H9 (cell line): ENCODE data around the gene STAT3. TPM values are rescaled to one million over a fixed set of nuclear protein-coding genes. Genes with fewer than 3 reads are reported as not detected.

Source experiments
- DNase-seq: peaks from one replicate; pipeline ENCODE4 v3.0.0-alpha.2; 2017
- H2AFZ ChIP-seq: one replicate; pipeline ENCODE4 v1.6.1; 2013; ENCODE audit warnings: mild to moderate bottlenecking, low read length, control low read depth, moderate library complexity
- H2AK5ac ChIP-seq: 2 replicates; pipeline ENCODE4 v1.6.1; 2013; ENCODE audit warnings: low read length, control low read depth, mixed read lengths; ENCODE audit not compliant: insufficient read length
- H2BK120ac ChIP-seq: one replicate; pipeline ENCODE4 v1.6.1; 2013; ENCODE audit warnings: low read depth, mild to moderate bottlenecking, low read length, control low read depth, inconsistent platforms; ENCODE audit not compliant: poor library complexity, severe bottlenecking
- H2BK12ac ChIP-seq: 2 replicates; pipeline ENCODE4 v1.6.1; 2013; ENCODE audit warnings: low read length, control low read depth, mixed read lengths, low read depth; ENCODE audit not compliant: insufficient read length
- H2BK15ac ChIP-seq: 2 replicates; pipeline ENCODE4 v1.6.1; 2013; ENCODE audit warnings: low read depth, low read length, control low read depth
- H2BK20ac ChIP-seq: one replicate; pipeline ENCODE4 v1.6.1; 2013; ENCODE audit warnings: low read depth, mild to moderate bottlenecking, low read length, control low read depth, inconsistent platforms; ENCODE audit not compliant: poor library complexity, severe bottlenecking
- H2BK5ac ChIP-seq: 2 replicates; pipeline ENCODE4 v1.6.1; 2013; ENCODE audit warnings: low read length, control low read depth, mixed read lengths; ENCODE audit not compliant: insufficient read length
- H3K14ac ChIP-seq: 2 replicates; pipeline ENCODE4 v1.6.1; 2013; ENCODE audit warnings: low read length, control low read depth; ENCODE audit not compliant: insufficient read depth
- H3K18ac ChIP-seq: 2 replicates; pipeline ENCODE4 v1.6.1; 2013; ENCODE audit warnings: low read depth, mild to moderate bottlenecking, mixed read lengths, low read length, control low read depth; ENCODE audit not compliant: insufficient read length
- H3K23ac ChIP-seq: 2 replicates; pipeline ENCODE4 v1.6.1; 2013; ENCODE audit warnings: low read length, control low read depth, mixed read lengths, low read depth; ENCODE audit not compliant: insufficient read length
- H3K23me2 ChIP-seq: 2 replicates; pipeline ENCODE4 v1.6.1; 2013; ENCODE audit warnings: low read depth, mild to moderate bottlenecking, mixed read lengths, low read length, control low read depth; ENCODE audit not compliant: insufficient read length, poor library complexity, severe bottlenecking
- H3K27ac ChIP-seq: 2 replicates; pipeline ENCODE4 v1.5.1; 2013; ENCODE audit warnings: low read length, control low read depth, mixed read lengths, low read depth; ENCODE audit not compliant: insufficient read length
- H3K27me3 ChIP-seq: 2 replicates; pipeline ENCODE4 v1.6.1; 2013; ENCODE audit warnings: low read length, control low read depth, inconsistent platforms; ENCODE audit not compliant: insufficient read depth
- H3K4ac ChIP-seq: 2 replicates; pipeline ENCODE4 v1.6.1; 2013; ENCODE audit warnings: low read depth, mild to moderate bottlenecking, control low read depth, inconsistent platforms, low read length, moderate library complexity
- H3K4me1 ChIP-seq: 2 replicates; pipeline ENCODE4 v1.6.1; 2013; ENCODE audit warnings: low read length, control low read depth, inconsistent platforms; ENCODE audit not compliant: insufficient read depth
- H3K4me2 ChIP-seq: 2 replicates; pipeline ENCODE4 v1.6.1; 2013; ENCODE audit warnings: low read length, control low read depth, mixed read lengths; ENCODE audit not compliant: insufficient read length, insufficient read depth
- H3K56ac ChIP-seq: 2 replicates; pipeline ENCODE4 v1.6.1; 2013; ENCODE audit warnings: low read depth, mild to moderate bottlenecking, mixed read lengths, low read length, control low read depth; ENCODE audit not compliant: insufficient read length
- H3K79me1 ChIP-seq: 2 replicates; pipeline ENCODE4 v1.6.1; 2013; ENCODE audit warnings: low read depth, mild to moderate bottlenecking, moderate library complexity, low read length, control low read depth, inconsistent platforms; ENCODE audit not compliant: insufficient read depth, poor library complexity, severe bottlenecking
- H3K79me2 ChIP-seq: 2 replicates; pipeline ENCODE4 v1.6.1; 2013; ENCODE audit warnings: low read length, control low read depth, inconsistent platforms; ENCODE audit not compliant: insufficient read depth
- H3K9ac ChIP-seq: 2 replicates; pipeline ENCODE4 v1.6.1; 2013; ENCODE audit warnings: low read length, control low read depth, mixed read lengths; ENCODE audit not compliant: insufficient read length; ENCODE audit errors: extremely low read depth
- H3K9me3 ChIP-seq: one replicate; pipeline ENCODE4 v1.6.1; 2013; ENCODE audit warnings: low read depth, low read length, inconsistent platforms; ENCODE audit not compliant: control insufficient read depth
- H3T11ph ChIP-seq: one replicate; pipeline ENCODE4 v1.6.1; 2013; ENCODE audit warnings: mild to moderate bottlenecking, low read length, control low read depth, inconsistent platforms
- H4K20me1 ChIP-seq: one replicate; pipeline ENCODE4 v1.6.1; 2013; ENCODE audit not compliant: control insufficient read depth, insufficient read length, insufficient read depth
- H4K5ac ChIP-seq: 2 replicates; pipeline ENCODE4 v1.6.1; 2013; ENCODE audit warnings: low read depth, mild to moderate bottlenecking, mixed read lengths, low read length, control low read depth; ENCODE audit not compliant: insufficient read length
- H4K8ac ChIP-seq: replicated peaks from 2 replicates; pipeline ENCODE4 v1.6.1; 2013; ENCODE audit warnings: low read length, control low read depth, mixed read lengths, low read depth; ENCODE audit not compliant: insufficient read length
- H4K91ac ChIP-seq: 2 replicates; pipeline ENCODE4 v1.6.1; 2013; ENCODE audit warnings: low read depth, mild to moderate bottlenecking, moderate library complexity, mixed read lengths, low read length, control low read depth; ENCODE audit not compliant: insufficient read length
- H3K27ac Mint-ChIP-seq, 3 experiments: 2 replicates in 2 of 3; 3 replicates in 1 of 3; pipeline ENCODE4 v1.8.0; 2020 to 2021; ENCODE audit warnings: mixed read lengths in 3 of 3, mild to moderate bottlenecking in 1 of 3, moderate library complexity in 1 of 3
- H3K27me3 Mint-ChIP-seq: 2 replicates; pipeline ENCODE4 v1.8.0; 2021; ENCODE audit warnings: low read depth, mild to moderate bottlenecking, moderate library complexity, mixed read lengths
- H3K36me3 Mint-ChIP-seq, 3 experiments: 2 replicates in 2 of 3; 3 replicates in 1 of 3; pipeline ENCODE4 v1.8.0; 2020 to 2021; ENCODE audit warnings: low read depth in 3 of 3, mixed read lengths in 3 of 3; ENCODE audit not compliant: insufficient read depth in 1 of 3
- H3K4me1 Mint-ChIP-seq, 2 experiments: 2 replicates each; pipeline ENCODE4 v1.8.0; 2020; ENCODE audit warnings: mixed read lengths in 2 of 2
- H3K4me3 Mint-ChIP-seq, 2 experiments: 2 replicates in 1 of 2; 3 replicates in 1 of 2; pipeline ENCODE4 v1.8.0; 2020 to 2021; ENCODE audit warnings: mild to moderate bottlenecking in 2 of 2, mixed read lengths in 2 of 2, moderate library complexity in 1 of 2
- H3K9me3 Mint-ChIP-seq, 2 experiments: 2 replicates in 1 of 2; 3 replicates in 1 of 2; pipeline ENCODE4 v1.8.0; 2020; ENCODE audit warnings: mild to moderate bottlenecking in 2 of 2, mixed read lengths in 2 of 2, moderate library complexity in 1 of 2
- WGBS: extraction: QIAGEN DNeasy Blood & Tissue Kit; methylation state at CpG from one replicate; pipeline ENCODE4 v1.1.7; 2013; ENCODE audit warnings: missing lambda C conversion rate, low lambda C conversion rate, mixed read lengths; ENCODE audit not compliant: insufficient read length; ENCODE audit errors: extremely low coverage; 5-methylcytosine and 5-hydroxymethylcytosine counted together
- total RNA-seq: library from RNA; stranded (reverse); gene quantifications from 2 replicates; pipeline ENCODE4 v1.2.1, GENCODE V29; 2021
- TF ChIP-seq, protein P1 (sequence below): fragments of 200-600 bp; sonication (generic); conservative IDR thresholded peaks from 3 replicates; pipeline ENCODE4 v1.8.0; 2021; ENCODE audit warnings: antibody characterized with exemption, mild to moderate bottlenecking

Gene STAT3
- total RNA-seq, 1 experiment from 2014 or later = 83.2 TPM

- H3K23ac ChIP-seq = no peak overlapping the region
- H2BK12ac ChIP-seq = no peak overlapping the region
- no peak overlapping the region for H2BK20ac ChIP-seq
- Mint-ChIP-seq H3K4me1 (peaks cover 38 to 41% of the 10 kb centered on the region in 2 experiments), H3K9me3 (no peaks in the 10 kb centered on the region), H3K27ac (peak overlapping the region; percentile 49 to 91 (median 83); a peak in 4 of 7 replicates), H3K4me3 (peak overlapping the region in 1 of 2 experiments; percentile 61; a peak in 3 of 5 replicates), H3K36me3 (peaks cover 11 to 30% (median 15%) of the 10 kb centered on the region in 3 experiments), H3K27me3 (peaks cover 7% of the 10 kb centered on the region)
- H3K79me2 ChIP-seq = no peaks in the 10 kb centered on the region
- no peak overlapping the region for H3K14ac ChIP-seq
- TF ChIP-seq, protein P1, sequence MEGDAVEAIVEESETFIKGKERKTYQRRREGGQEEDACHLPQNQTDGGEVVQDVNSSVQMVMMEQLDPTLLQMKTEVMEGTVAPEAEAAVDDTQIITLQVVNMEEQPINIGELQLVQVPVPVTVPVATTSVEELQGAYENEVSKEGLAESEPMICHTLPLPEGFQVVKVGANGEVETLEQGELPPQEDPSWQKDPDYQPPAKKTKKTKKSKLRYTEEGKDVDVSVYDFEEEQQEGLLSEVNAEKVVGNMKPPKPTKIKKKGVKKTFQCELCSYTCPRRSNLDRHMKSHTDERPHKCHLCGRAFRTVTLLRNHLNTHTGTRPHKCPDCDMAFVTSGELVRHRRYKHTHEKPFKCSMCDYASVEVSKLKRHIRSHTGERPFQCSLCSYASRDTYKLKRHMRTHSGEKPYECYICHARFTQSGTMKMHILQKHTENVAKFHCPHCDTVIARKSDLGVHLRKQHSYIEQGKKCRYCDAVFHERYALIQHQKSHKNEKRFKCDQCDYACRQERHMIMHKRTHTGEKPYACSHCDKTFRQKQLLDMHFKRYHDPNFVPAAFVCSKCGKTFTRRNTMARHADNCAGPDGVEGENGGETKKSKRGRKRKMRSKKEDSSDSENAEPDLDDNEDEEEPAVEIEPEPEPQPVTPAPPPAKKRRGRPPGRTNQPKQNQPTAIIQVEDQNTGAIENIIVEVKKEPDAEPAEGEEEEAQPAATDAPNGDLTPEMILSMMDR = no peak
- no peak overlapping the region for H3K56ac ChIP-seq
- H2BK120ac ChIP-seq = no peak overlapping the region
- H3K9me3 ChIP-seq = no peaks in the 10 kb centered on the region
- H3K27ac ChIP-seq = no peak overlapping the region
- H3K4me1 ChIP-seq = peaks cover 2% of the 10 kb centered on the region; the same call in 1 of the 2 replicates
- no peak overlapping the region for H3K4ac ChIP-seq
- no peak overlapping the region for H3K9ac ChIP-seq
- H3K23me2 ChIP-seq = no peaks in the 10 kb centered on the region
- H2BK5ac ChIP-seq = no peak overlapping the region
- H4K91ac ChIP-seq = no peak overlapping the region
- no peak overlapping the region for H4K8ac ChIP-seq
- H2BK15ac ChIP-seq = no peak overlapping the region
- peak; percentile 72 for DNase-seq
- no peak overlapping the region for H2AK5ac ChIP-seq
- H3K27me3 ChIP-seq = no peaks in the 10 kb centered on the region
- no peak overlapping the region for H3K4me2 ChIP-seq
- H4K5ac ChIP-seq = no peak overlapping the region
- no peak overlapping the region for H3T11ph ChIP-seq
- no peaks in the 10 kb centered on the region for H4K20me1 ChIP-seq
- no peak overlapping the region for H2AFZ ChIP-seq
- no peak overlapping the region for H3K18ac ChIP-seq
- no CpG with 5 or more reads among the region's 19 CpGs for WGBS
- H3K79me1 ChIP-seq = no peaks in the 10 kb centered on the region
Observed at GRCh38 chr17:42311240-42312034, 76.8 kb downstream of the STAT3 start.
